Activated CD4-positive, alpha-beta T cell treated with anti-CD3 and anti-CD28 coated beads, Interleukin-2, amount 50 U/mL, for 4 hours (primary cell): ENCODE results near the gene NPSR1.
"Not testable (repeated sequence)": the region's sequence is repeated elsewhere in the genome, so short reads cannot be mapped to it uniquely, and the experiment has no call there.

ENCODE experiments used
- DNase-seq, 2 experiments: peaks; one replicate each; pipeline ENCODE4 v3.0.0-alpha.2; 2020

The NPSR1 gene, protein sequence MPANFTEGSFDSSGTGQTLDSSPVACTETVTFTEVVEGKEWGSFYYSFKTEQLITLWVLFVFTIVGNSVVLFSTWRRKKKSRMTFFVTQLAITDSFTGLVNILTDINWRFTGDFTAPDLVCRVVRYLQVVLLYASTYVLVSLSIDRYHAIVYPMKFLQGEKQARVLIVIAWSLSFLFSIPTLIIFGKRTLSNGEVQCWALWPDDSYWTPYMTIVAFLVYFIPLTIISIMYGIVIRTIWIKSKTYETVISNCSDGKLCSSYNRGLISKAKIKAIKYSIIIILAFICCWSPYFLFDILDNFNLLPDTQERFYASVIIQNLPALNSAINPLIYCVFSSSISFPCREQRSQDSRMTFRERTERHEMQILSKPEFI

GRCh38 chr7:34657632-34658268 lies at the start of gene NPSR1:
Gene NPSR1, plus strand, starts transcription at chr7:34658218. Its CDS starts 195 bp downstream, at chr7:34658413.
- DNase-seq = no peak

GRCh38 chr7:34612661-34613060 lies 45.4 kb upstream of the NPSR1 start:
- DNase-seq = no peak

GRCh38 chr7:34620425-34620824 lies 37.6 kb upstream of the NPSR1 start:
- DNase-seq = no peak

GRCh38 chr7:34622182-34622581 lies 35.8 kb upstream of the NPSR1 start:
- DNase-seq = no peak

DNA sequence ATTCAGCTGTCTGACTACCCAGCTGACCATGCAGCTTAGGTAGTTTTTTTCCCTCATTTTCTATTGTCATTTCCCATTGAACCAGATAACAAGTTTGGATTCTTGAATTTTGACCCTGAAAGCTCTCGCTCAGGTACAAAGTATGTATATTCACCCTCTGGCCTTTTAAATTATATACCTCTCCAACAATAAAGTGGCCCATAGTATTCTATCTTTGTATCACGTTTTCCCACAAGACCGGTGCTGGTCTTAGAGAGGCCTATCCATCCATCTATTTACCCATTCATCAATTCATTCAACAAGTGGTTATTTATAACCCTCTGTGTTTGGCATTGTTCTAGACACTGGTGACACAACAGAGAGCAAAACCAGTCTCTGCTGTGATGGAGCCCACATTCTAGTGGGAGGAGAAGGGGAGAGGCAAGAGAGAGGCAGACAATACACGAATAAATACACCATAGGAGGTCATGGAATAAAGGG lies 35.2 kb upstream of the NPSR1 start:
- no peak for DNase-seq

DNA sequence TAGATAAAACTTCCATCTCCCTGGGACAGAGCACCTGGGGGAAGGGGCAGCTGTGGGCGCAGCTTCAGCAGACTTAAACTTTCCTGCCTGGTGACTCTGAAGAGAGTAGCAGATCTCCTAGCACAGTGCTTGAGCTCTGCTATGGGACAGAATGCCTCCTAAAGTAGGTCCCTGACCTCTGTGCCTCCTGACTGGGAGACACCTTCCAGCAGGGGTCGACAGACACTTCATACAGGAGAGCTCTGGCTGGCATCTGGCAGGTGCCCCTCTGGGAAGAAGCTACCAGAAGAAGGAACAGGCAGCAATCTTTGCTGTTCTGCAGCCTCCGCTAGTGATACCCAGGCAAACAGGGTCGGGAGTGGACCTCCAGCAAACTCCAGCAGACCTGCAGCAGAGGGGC lies 29.4 kb upstream of the NPSR1 start:
- DNase-seq = not testable (repeated sequence)

GRCh38 chr7:34652809-34653208 lies 5.2 kb upstream of the NPSR1 start:
- DNase-seq = no peak

DNA sequence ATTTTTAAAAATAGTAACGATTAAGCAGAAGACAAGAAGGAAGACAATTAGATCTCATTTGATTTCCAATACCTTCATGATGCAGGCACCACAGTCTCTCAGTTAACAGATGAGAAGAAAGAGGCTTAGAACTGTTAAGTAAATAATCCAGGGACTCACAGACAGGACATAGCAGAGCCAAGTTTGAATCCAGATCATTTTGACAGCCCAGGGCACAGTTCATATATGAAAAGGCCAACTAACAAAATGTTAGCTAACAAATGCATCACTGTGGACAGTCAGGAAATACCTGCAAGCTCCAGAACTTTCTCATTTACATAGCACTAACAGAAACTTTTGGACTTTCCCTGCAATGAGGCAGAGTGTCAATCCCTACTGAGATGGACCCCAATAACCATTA lies 4.2 kb upstream of the NPSR1 start:
- DNase-seq = no peak

GRCh38 chr7:34655384-34655783 lies 2.6 kb upstream of the NPSR1 start:
- no peak for DNase-seq

DNA sequence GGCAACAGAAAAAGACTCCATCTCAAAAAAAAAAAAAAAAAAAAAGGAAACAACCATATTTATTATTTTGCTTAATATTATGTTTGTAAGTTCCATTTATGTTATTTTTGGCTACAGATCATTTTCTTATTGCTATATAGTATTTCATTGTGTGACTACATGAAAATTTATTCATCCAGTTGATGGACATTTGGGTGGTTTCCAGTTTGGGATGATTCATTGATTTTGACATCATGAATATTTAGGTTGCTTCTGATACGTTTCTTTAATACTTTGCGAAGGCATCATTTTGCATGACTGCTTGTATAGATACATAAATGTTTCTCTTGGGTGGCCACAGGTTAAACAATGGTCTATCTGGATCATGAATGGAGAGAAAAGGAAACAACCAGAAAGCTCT lies 2.0 kb upstream of the NPSR1 start:
- DNase-seq = no peak

GRCh38 chr7:34659472-34660075 lies 1.6 kb downstream of the NPSR1 start:
- DNase-seq = no peak

DNA sequence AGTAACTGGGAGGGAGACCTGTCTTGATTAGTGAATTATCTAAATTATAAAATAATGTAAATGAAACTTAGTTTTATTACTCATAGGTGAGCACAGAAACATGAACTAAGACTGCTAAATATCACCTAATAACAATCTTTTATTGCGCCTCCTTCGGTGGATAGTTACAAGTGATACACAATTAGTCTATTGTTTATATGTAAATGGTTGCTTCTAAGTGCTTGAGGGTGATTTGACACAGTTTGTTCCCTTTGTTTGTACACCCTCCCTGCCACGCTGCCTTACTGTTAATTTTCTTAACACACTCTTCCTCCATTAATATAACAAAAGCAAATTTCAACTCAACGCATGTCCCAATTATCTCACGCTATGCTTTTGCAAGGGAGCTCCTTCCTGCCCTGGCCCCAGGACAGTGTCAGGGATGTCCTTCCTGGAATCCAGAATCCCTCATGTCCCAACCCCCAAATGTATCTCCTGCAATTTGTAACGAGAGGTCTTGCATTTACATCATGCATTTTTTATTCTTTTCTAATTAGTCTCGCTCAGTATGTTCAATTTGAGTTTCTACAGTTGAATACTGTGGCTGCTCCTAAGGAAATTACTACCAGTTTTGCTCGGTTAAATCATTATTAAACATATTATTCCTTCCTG lies 4.2 kb downstream of the NPSR1 start:
- no peak for DNase-seq

GRCh38 chr7:34664755-34665154 lies 6.7 kb downstream of the NPSR1 start:
- no peak for DNase-seq

- DNase-seq = no peak
Observed at GRCh38 chr7:34672430-34672829, 14.4 kb downstream of the NPSR1 start.

- no peak for DNase-seq
Observed at GRCh38 chr7:34673066-34673465, 15.0 kb downstream of the NPSR1 start.

DNA sequence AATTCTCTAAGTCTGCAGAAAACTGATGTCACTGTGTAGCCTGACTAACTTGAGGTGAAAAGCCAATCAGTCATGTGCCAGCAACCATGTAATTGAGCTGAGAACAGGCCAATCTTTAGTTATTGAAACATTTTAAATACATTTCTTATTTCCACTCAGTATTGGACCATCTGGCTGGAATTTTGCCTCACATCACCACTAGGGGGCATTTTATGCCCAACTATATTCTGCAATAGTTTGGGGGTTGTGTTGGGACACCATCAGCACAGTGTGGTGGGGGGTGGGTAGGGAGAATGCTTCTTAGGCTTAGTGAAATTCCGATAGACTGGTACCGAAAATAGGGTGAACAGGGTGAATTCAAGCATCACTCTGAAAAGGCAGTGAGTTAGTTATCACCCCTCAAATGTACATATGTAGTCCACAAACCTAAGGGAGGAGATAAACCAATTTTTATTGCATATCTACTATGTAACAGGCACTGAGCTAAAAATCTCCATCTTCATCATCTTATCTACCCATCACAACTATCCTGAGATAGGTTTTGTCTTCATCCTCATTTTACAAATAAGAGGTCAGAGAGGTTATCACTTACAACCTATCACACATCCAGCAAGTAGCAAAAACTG lies 17.8 kb downstream of the NPSR1 start:
- DNase-seq = no peak

DNA sequence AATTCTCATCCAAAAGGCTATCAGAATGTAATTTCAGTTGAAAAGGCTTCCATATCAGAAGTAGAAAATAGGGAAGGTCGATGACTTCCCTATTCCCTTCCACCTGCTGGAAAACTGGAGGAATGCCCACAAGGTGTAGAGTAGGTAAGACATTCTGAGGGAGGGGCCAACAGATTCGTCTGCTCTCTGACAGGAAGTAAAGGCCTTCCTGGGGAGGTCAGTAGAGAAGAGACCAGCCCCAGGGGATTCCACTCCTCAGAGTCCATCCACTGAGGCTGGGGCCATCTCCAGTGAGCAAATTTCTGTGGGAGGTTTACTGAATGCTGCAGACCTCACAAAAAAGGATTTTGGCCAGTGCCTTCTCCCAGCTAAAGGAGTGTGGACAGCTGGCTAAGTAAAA lies 19.5 kb downstream of the NPSR1 start:
- DNase-seq = no peak

- DNase-seq = no peak
Observed at GRCh38 chr7:34687529-34687928, 29.5 kb downstream of the NPSR1 start.

DNA sequence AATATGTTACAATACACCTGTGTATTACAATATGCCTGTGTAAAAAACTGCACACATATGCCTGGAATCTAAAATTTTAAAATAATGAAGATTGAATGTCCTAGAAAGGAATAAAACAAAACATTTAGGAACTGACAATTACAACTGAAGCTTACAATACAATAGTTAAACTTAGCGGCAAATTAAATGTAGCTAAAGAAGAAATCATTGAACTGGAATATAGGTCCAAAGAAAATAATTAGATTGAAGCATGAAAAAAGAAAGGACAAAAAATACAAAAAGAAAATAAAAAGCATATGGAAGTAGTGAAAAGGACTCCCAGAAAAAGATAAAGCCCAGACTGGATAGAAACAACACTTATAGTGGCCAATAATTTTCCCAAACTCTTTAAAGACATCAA lies 38.4 kb downstream of the NPSR1 start:
- DNase-seq = no peak

GRCh38 chr7:34709771-34710170 lies 51.8 kb downstream of the NPSR1 start:
- no peak for DNase-seq

- no peak for DNase-seq
Observed at GRCh38 chr7:34718867-34719266, 60.8 kb downstream of the NPSR1 start.

DNA sequence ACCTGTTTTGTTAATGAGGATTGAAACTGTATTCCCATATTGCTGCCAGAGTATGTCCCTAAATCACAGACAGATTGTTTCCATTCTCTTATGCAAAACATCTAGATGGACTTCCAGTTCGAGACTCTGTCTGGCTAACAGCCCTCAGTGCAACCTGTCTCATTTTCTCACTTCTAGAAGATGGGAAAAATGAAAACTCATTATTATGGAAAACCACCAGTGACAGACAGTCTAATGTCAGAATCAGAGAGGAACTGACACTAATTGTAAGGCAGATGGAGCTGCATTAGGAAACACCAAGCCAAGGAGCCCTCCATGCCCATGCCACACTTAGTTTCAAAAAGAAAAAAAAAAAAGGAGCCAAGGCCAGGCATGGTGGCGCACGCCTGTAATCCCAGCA lies 61.6 kb downstream of the NPSR1 start:
- no peak for DNase-seq

GRCh38 chr7:34720289-34720688 lies 62.3 kb downstream of the NPSR1 start:
- DNase-seq = no peak
